Astrocyte (in vitro differentiated cells and primary cell): ENCODE measurements around the gene MICAL2. TPM values are rescaled to one million over a fixed set of nuclear protein-coding genes. Genes with fewer than 3 reads are reported as not detected.

Source experiments
- DNase-seq: peaks from one replicate; pipeline ENCODE4 v3.0.0-alpha.2; 2010; ENCODE audit warnings: low read depth
- FAIRE-seq: peaks from 2 replicates; lab custom pipeline; 2011; peaks lifted over from hg19 to GRCh38; lab: Jason Lieb, UNC
- H2AFZ ChIP-seq: 2 replicates; pipeline ENCODE4 v1.6.0; 2012; ENCODE audit warnings: low read depth, low read length, inconsistent platforms
- H3K27ac ChIP-seq: 2 replicates; pipeline ENCODE4 v1.5.1; 2011; ENCODE audit warnings: low read depth, low read length, inconsistent platforms
- H3K27me3 ChIP-seq: 2 replicates; pipeline ENCODE4 v1.6.0; 2011; ENCODE audit warnings: low read length, inconsistent platforms; ENCODE audit not compliant: insufficient read depth
- H3K36me3 ChIP-seq: 2 replicates; pipeline ENCODE4 v1.5.1; 2011; ENCODE audit warnings: low read length, inconsistent platforms; ENCODE audit not compliant: insufficient read depth
- H3K4me1 ChIP-seq: 2 replicates; pipeline ENCODE4 v1.5.1; 2011; ENCODE audit warnings: low read length, inconsistent platforms; ENCODE audit not compliant: insufficient read depth
- H3K4me2 ChIP-seq: 2 replicates; pipeline ENCODE4 v1.6.0; 2012; ENCODE audit warnings: low read length, inconsistent platforms
- H3K4me3 ChIP-seq: 2 replicates; pipeline ENCODE4 v1.5.1; 2011; ENCODE audit warnings: low read depth, mild to moderate bottlenecking, low read length, inconsistent platforms; ENCODE audit not compliant: insufficient read depth
- H3K79me2 ChIP-seq: 2 replicates; pipeline ENCODE4 v1.6.0; 2012; ENCODE audit warnings: mild to moderate bottlenecking, low read length, inconsistent platforms; ENCODE audit not compliant: insufficient read depth
- H3K9ac ChIP-seq: 2 replicates; pipeline ENCODE4 v1.6.0; 2012; ENCODE audit warnings: mild to moderate bottlenecking, low read length, inconsistent platforms
- H3K9me3 ChIP-seq: 2 replicates; pipeline ENCODE4 v1.5.1; 2012; ENCODE audit warnings: low read depth, mild to moderate bottlenecking, low read length, inconsistent platforms; ENCODE audit not compliant: insufficient read depth
- H4K20me1 ChIP-seq: 2 replicates; pipeline ENCODE4 v1.6.0; 2012; ENCODE audit warnings: low read length, inconsistent platforms; ENCODE audit not compliant: insufficient read depth
- H3K27ac Mint-ChIP-seq: one replicate; pipeline ENCODE4 v1.8.0; 2021; ENCODE audit warnings: mild to moderate bottlenecking, mixed read lengths; ENCODE audit not compliant: unreplicated experiment
- H3K27me3 Mint-ChIP-seq: one replicate; pipeline ENCODE4 v1.8.0; 2021; ENCODE audit warnings: low read depth, mixed read lengths; ENCODE audit not compliant: unreplicated experiment
- H3K36me3 Mint-ChIP-seq: one replicate; pipeline ENCODE4 v1.8.0; 2021; ENCODE audit warnings: low read depth, mixed read lengths; ENCODE audit not compliant: unreplicated experiment
- H3K4me1 Mint-ChIP-seq: one replicate; pipeline ENCODE4 v1.8.0; 2021; ENCODE audit warnings: low read depth, mixed read lengths; ENCODE audit not compliant: unreplicated experiment
- H3K4me3 Mint-ChIP-seq: one replicate; pipeline ENCODE4 v1.8.0; 2021; ENCODE audit warnings: mild to moderate bottlenecking, moderate library complexity, mixed read lengths; ENCODE audit not compliant: unreplicated experiment
- H3K9me3 Mint-ChIP-seq: one replicate; pipeline ENCODE4 v1.8.0; 2021; ENCODE audit warnings: mild to moderate bottlenecking, mixed read lengths; ENCODE audit not compliant: unreplicated experiment
- CTCF ChIP-seq: IDR thresholded peaks from 2 replicates; pipeline ENCODE4 v1.5.1; 2011; ENCODE audit warnings: low read depth, mild to moderate bottlenecking, inconsistent platforms, low read length, moderate library complexity; ENCODE audit not compliant: insufficient read depth
- EZH2 ChIP-seq: IDR thresholded peaks from 2 replicates; pipeline ENCODE4 v1.6.1; 2012; ENCODE audit warnings: mild to moderate bottlenecking, low read length, inconsistent platforms; ENCODE audit not compliant: insufficient read depth
- total RNA-seq: library from RNA; stranded (reverse); gene quantifications from 2 replicates; pipeline ENCODE4 v1.2.1, GENCODE V29; 2021

MICAL2 gene
- total RNA-seq, 1 donor from 2014 or later = 357 TPM

GRCh38 chr11:12099132-12099873 lies 11.1 kb upstream of the MICAL2 start:
- Mint-ChIP-seq H3K4me1 (peaks cover 16% of the 10 kb centered on the region), H3K27me3 (peaks cover 5% of the 10 kb centered on the region), H3K4me3 (no peak overlapping the region), H3K36me3 (peaks cover 1% of the 10 kb centered on the region), H3K27ac (no peak overlapping the region), H3K9me3 (peaks cover 2% of the 10 kb centered on the region)
- H3K9me3 ChIP-seq = no peaks in the 10 kb centered on the region
- TF ChIP-seq EZH2 = no peak
- peak; percentile 11 for TF ChIP-seq CTCF
- H3K36me3 ChIP-seq = no peaks in the 10 kb centered on the region
- H3K4me2 ChIP-seq = no peak overlapping the region
- no peak overlapping the region for H3K4me3 ChIP-seq
- no peak overlapping the region for H2AFZ ChIP-seq
- H3K27ac ChIP-seq = no peak overlapping the region
- DNase-seq (no peak), FAIRE-seq (no peak)
- H3K9ac ChIP-seq = no peak overlapping the region
- peaks cover 6% of the 10 kb centered on the region for H3K4me1 ChIP-seq
- H3K79me2 ChIP-seq = no peaks in the 10 kb centered on the region
- no peaks in the 10 kb centered on the region for H3K27me3 ChIP-seq
- no peaks in the 10 kb centered on the region for H4K20me1 ChIP-seq

- Histone ChIP-seq H3K4me3 (no peak overlapping the region), H3K36me3 (no peaks in the 10 kb centered on the region), H3K9ac (no peak overlapping the region), H3K79me2 (no peaks in the 10 kb centered on the region), H3K27me3 (no peaks in the 10 kb centered on the region), H3K27ac (no peak overlapping the region), H3K4me1 (peaks cover 6% of the 10 kb centered on the region), H4K20me1 (no peaks in the 10 kb centered on the region), H3K4me2 (no peak overlapping the region), H2AFZ (no peak overlapping the region), H3K9me3 (no peaks in the 10 kb centered on the region)
- peaks cover 2% of the 10 kb centered on the region for H3K9me3 Mint-ChIP-seq
- peaks cover 1% of the 10 kb centered on the region for H3K36me3 Mint-ChIP-seq
- TF ChIP-seq CTCF = no peak
- TF ChIP-seq EZH2 = no peak
- FAIRE-seq = no peak
- H3K27me3 Mint-ChIP-seq = peaks cover 7% of the 10 kb centered on the region
- no peak for DNase-seq
- no peak overlapping the region for H3K27ac Mint-ChIP-seq
- H3K4me3 Mint-ChIP-seq = no peak overlapping the region
- H3K4me1 Mint-ChIP-seq = peaks cover 23% of the 10 kb centered on the region
Observed at GRCh38 chr11:12100429-12100828, 10.0 kb upstream of the MICAL2 start.

- Histone ChIP-seq H3K27ac (no peak overlapping the region), H3K9ac (no peak overlapping the region), H3K4me2 (no peak overlapping the region), H3K4me3 (no peak overlapping the region), H3K4me1 (peaks cover 6% of the 10 kb centered on the region), H3K36me3 (no peaks in the 10 kb centered on the region), H4K20me1 (no peaks in the 10 kb centered on the region), H3K79me2 (no peaks in the 10 kb centered on the region), H3K27me3 (no peaks in the 10 kb centered on the region), H2AFZ (no peak overlapping the region), H3K9me3 (no peaks in the 10 kb centered on the region)
- Mint-ChIP-seq H3K27ac (no peak overlapping the region), H3K4me3 (no peak overlapping the region), H3K27me3 (peaks cover 7% of the 10 kb centered on the region), H3K9me3 (peaks cover 2% of the 10 kb centered on the region), H3K36me3 (peaks cover 3% of the 10 kb centered on the region), H3K4me1 (peaks cover 27% of the 10 kb centered on the region)
- no peak for FAIRE-seq
- no peak for DNase-seq
- TF ChIP-seq EZH2 (no peak), CTCF (no peak)
Observed at GRCh38 chr11:12100841-12101242, 9.5 kb upstream of the MICAL2 start.
